ENCODE data around the gene LRRC23.
"Not testable (repeated sequence)": the region's sequence is repeated elsewhere in the genome, so short reads cannot be mapped to it uniquely, and the experiment has no call there.

The LRRC23 gene

DNA sequence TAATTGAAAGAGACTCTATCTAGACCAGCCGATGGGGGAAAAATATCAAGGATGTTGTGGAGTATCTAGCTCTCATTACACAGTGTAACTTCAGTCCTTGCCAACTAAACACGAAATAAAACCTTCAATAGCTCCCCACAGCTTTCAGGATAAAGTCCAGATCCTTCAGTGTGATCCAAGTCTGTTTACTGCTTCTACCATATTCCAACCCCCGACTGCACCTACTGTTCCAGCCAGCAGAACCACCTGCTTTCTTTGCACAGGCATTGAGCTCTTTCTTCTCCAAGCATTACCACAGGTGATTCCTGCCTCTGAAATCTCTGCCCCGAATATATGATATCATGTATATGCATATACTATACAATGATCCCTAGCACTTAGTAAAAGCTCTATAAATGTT lies 2.2 kb upstream of the LRRC23 start:
- no peak overlapping the region for H3K4me3 ChIP-seq (ENCODE audit: low read depth, low read length)

DNA sequence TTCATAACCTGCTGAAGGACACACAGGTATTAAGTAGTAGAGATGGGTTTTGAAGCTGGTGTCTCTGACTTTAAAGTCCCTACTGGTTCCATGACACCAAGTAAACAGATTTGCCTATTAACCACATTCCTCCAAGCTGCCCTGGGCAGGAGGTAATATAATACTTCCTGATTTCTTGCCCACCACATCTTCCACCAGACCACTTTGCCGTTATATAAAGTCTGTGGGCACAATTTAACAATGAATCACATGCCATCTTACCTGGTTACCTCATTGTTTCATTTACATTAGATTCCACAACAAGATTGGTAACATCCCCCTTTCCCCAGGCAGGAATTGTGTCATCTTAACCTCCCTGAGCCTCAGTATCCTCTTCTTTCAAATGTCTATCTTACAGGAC lies 900 bp upstream of the LRRC23 start:
- TF ChIP-seq, protein P1, sequence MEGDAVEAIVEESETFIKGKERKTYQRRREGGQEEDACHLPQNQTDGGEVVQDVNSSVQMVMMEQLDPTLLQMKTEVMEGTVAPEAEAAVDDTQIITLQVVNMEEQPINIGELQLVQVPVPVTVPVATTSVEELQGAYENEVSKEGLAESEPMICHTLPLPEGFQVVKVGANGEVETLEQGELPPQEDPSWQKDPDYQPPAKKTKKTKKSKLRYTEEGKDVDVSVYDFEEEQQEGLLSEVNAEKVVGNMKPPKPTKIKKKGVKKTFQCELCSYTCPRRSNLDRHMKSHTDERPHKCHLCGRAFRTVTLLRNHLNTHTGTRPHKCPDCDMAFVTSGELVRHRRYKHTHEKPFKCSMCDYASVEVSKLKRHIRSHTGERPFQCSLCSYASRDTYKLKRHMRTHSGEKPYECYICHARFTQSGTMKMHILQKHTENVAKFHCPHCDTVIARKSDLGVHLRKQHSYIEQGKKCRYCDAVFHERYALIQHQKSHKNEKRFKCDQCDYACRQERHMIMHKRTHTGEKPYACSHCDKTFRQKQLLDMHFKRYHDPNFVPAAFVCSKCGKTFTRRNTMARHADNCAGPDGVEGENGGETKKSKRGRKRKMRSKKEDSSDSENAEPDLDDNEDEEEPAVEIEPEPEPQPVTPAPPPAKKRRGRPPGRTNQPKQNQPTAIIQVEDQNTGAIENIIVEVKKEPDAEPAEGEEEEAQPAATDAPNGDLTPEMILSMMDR (IDR thresholded peaks at IDR 0.05; ENCODE audit: borderline replicate concordance, insufficient read depth, low read depth, low read length), result no peak
- no peak overlapping the region for H3K4me3 ChIP-seq (ENCODE audit: low read depth, low read length)

More for the DNA sequence above, 2.2 kb upstream of the LRRC23 start:
- TF ChIP-seq, protein P1 (IDR thresholded peaks at IDR 0.05; ENCODE audit: borderline replicate concordance, insufficient read depth, low read depth, low read length), result no peak

DNA sequence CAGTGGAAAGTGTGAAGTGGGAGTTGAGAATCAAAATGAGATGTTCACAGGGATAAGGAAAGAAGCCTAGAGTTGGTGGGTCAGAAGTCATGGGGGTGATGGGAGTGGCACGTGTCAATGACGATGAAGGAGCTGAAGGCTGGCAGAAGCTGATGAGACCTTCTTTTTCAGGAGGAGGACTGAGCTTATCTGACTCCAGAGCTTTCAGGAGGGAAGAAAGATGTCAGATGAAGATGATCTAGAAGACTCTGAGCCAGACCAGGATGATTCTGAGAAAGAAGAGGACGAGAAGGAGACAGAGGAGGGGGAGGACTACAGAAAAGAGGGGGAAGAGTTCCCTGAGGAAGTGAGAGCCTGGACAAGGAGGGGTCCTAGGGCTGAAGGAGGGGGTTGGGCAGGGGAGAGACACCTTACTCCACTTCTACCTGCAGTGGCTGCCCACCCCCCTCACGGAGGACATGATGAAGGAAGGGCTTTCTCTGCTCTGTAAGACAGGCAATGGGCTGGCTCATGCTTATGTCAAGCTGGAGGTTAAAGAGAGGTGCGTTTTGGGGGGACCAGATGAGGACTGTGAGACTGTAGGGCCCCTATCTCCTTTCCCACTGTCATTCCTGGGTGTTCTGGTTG lies 905 bp downstream of the LRRC23 start:
- peak overlapping the region; percentile 78 for H3K4me3 ChIP-seq (ENCODE audit: low read depth, low read length)
- TF ChIP-seq, protein P1 (IDR thresholded peaks at IDR 0.05; ENCODE audit: borderline replicate concordance, insufficient read depth, low read depth, low read length), result no peak

DNA sequence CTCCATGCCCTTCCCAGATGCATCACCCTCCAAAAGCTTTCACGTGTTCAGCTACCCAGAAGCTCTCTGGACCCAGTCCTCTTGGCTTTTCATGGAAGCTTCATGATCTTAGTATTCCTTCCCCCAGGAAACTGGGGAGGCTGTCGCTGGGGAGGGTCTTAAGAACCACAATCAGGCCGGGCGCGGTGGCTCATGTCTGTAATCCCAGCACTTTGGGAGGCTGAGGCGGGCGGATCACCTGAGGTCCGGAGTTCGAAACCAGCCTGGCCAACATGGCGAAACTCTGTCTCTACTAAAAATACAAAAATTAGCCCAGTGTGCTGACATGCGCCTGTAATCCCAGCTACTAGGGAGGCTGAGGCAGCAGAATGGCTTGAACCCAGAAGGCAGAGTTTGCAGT lies 3.5 kb downstream of the LRRC23 start:
- not testable (repeated sequence) for H3K4me3 ChIP-seq (ENCODE audit: low read depth, low read length)

DNA sequence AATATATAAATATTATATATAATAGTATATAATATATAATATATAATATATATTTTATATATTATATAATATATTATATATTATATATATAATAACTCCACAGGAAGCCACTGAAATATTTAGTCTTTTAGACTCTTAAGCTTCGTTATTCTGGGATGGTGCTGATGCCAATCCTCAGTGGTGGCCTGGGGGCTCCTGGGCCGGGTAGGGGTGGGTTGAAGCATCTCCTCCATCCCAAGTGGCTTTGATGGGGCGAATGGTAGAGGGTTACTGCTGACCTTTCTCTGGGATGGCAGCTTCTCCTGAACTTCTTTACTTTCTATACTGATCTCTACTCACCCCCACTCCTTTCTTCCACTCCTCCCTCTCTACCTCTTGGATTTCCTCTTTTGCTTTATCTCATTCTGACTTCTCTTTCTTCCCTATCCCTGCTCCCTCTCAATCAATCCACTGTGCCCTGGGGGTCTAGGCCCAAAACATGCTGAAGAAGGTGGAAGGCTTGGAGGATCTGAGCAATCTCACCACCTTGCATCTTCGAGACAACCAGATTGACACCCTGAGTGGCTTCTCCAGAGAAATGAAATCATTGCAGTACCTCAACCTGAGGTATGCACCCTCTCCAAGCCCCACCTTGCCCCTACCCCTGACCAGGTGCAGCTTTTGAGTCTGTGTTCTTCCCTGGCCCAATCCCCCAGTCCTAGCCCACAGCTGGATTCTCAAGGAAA lies 5.0 kb downstream of the LRRC23 start:
- no peak overlapping the region for H3K4me3 ChIP-seq (ENCODE audit: low read depth, low read length)
- TF ChIP-seq, protein P1 (IDR thresholded peaks at IDR 0.05; ENCODE audit: borderline replicate concordance, insufficient read depth, low read depth, low read length), result no peak

DNA sequence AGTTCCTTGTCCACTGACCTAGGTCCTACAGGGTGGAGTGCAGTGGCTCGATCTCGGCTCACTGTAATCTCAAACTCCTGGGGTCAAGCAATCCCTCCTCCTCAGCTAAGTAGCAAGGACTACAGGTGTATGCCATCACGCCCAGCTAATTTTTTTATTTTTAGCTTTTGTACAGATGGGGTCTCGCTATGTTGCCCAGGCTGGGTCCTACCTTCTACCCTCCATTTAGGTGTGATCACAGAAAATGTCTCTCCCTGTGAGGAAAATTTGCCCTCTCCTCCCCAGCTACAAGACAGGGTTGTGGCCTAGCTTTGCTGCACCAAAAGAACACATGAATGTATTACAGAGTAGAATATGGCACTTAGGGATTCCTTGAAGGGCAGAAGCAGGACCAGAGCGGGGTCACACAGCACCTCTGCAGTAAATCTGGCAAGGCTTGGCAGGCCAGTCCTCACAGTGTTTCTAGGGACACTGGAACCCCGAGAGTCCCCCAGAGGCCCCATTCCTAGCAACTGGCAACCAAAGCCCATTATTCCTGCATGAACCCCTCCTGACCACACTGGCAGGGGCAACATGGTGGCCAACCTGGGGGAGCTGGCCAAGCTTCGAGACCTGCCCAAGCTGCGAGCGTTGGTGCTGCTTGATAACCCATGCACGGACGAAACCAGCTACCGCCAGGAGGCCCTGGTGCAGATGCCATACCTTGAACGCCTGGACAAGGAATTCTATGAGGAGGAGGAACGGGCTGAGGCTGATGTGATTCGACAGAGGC lies 7.7 kb downstream of the LRRC23 start:
- TF ChIP-seq, protein P1 (IDR thresholded peaks at IDR 0.05; ENCODE audit: borderline replicate concordance, insufficient read depth, low read depth, low read length), result no peak
- no peak overlapping the region for H3K4me3 ChIP-seq (ENCODE audit: low read depth, low read length)

DNA sequence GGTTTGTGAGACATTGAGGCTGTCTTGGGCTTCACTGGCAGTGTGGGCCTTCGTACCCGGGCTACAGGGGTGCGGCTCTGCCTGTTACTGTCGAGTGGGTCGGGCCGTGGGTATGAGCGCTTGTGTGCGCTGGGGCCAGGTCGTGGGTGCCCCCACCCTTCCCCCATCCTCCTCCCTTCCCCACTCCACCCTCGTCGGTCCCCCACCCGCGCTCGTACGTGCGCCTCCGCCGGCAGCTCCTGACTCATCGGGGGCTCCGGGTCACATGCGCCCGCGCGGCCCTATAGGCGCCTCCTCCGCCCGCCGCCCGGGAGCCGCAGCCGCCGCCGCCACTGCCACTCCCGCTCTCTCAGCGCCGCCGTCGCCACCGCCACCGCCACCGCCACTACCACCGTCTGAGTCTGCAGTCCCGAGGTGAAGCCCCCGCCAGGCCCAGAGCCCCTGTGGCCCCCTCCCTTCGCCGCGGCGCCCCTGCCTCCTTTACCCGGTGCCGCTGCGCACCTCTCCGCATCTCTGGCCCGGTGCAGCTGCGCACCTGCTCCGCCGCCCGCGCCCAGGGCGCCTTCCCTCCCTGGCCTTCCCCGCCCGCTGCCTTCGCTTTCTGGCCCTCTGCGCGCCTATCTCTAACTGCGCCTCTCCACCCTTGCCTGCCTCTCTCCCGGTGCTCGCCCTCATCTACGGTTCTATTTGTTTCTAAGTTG lies 9.8 kb downstream of the LRRC23 start, which contains the start of gene ENO2:
Gene ENO2 (plus strand): TSS at position 335 of the 701 bp plus-strand sequence. CDS start 1,253 bp downstream, outside the sequence.
- H3K4me3 ChIP-seq (ENCODE audit: low read depth, low read length), result peak within 1 kb of the TSS; percentile 78
- TF ChIP-seq, protein P1 (IDR thresholded peaks at IDR 0.05; ENCODE audit: borderline replicate concordance, insufficient read depth, low read depth, low read length), result no peak
